NCI-H526 (cell line): ENCODE measurements around the gene MYO7B.
A peak's percentile ranks its signal among the peaks of the same experiment; 100 is the strongest.

Source experiments
- DNase-seq, 2 experiments: peaks; one replicate each; lab custom pipeline; 2025; lab: John Stamatoyannopoulos, UW

MYO7B gene

GRCh38 chr2:127663566-127664064, 128.1 kb downstream of the MYO7B start:
- no peak for DNase-seq

- DNase-seq: no peak
Measured at GRCh38 chr2:127664065-127664894, 128.8 kb downstream of the MYO7B start.

- no peak for DNase-seq
Measured at GRCh38 chr2:127664895-127665225, 129.4 kb downstream of the MYO7B start.

GRCh38 chr2:127665267-127665893, 129.9 kb downstream of the MYO7B start:
- no peak for DNase-seq

GRCh38 chr2:127669056-127669455, 133.6 kb downstream of the MYO7B start:
- no peak for DNase-seq

GRCh38 chr2:127670055-127670956, 134.8 kb downstream of the MYO7B start:
- no peak for DNase-seq

GRCh38 chr2:127670957-127671290, 135.4 kb downstream of the MYO7B start:
- DNase-seq: no peak

- no peak for DNase-seq
Measured at GRCh38 chr2:127671557-127672302, 136.2 kb downstream of the MYO7B start.

- no peak for DNase-seq
Measured at GRCh38 chr2:127672341-127673224, 137.1 kb downstream of the MYO7B start.

- DNase-seq: no peak
Measured at GRCh38 chr2:127673291-127674069, 138.0 kb downstream of the MYO7B start.

GRCh38 chr2:127674241-127675209, 139.0 kb downstream of the MYO7B start:
- peak in 1 of 2 experiments; percentile 34 for DNase-seq

- DNase-seq: peak in 1 of 2 experiments; percentile 48
Measured at GRCh38 chr2:127675331-127676261, 140.1 kb downstream of the MYO7B start, which contains the start of gene LIMS2. LIMS2 (minus strand) TSS chr2:127675530; CDS start chr2:127675024, 506 bp downstream.

- no peak for DNase-seq
Measured at GRCh38 chr2:127676906-127677305, 141.4 kb downstream of the MYO7B start.

- peak in 1 of 2 experiments; percentile 29 for DNase-seq
Measured at GRCh38 chr2:127678531-127678930, 143.0 kb downstream of the MYO7B start.

GRCh38 chr2:127678991-127679390, 143.5 kb downstream of the MYO7B start:
- no peak for DNase-seq

- no peak for DNase-seq
Measured at GRCh38 chr2:127679680-127680361, 144.3 kb downstream of the MYO7B start.
